ENCODE results near the gene TRPC1.
"Not testable (repeated sequence)": the region's sequence is repeated elsewhere in the genome, so short reads cannot be mapped to it uniquely, and the experiment has no call there.

TRPC1 gene

GRCh38 chr3:142706321-142707127, 17.3 kb upstream of the TRPC1 start:
- H4K8ac ChIP-seq (ENCODE audit: low read length), result no peak overlapping the region
- no peak overlapping the region for H3K14ac ChIP-seq (ENCODE audit: low read length in 2 of 2)
- no peak overlapping the region for H3K4me3 ChIP-seq (ENCODE audit: insufficient read depth in 1 of 2, low read depth in 1 of 2, low read length in 2 of 2)
- H2BK5ac ChIP-seq (ENCODE audit: low read depth, low read length, poor library complexity, severe bottlenecking), result no peak overlapping the region
- no peaks in the 10 kb centered on the region for H3K36me3 ChIP-seq (ENCODE audit: control insufficient read depth in 1 of 2, insufficient read depth in 2 of 2, low read depth in 1 of 2, low read length in 2 of 2)
- WGBS, result 97% methylated on average over 7 of the region's 7 CpGs
- H2BK12ac ChIP-seq (ENCODE audit: low read length in 2 of 2), result no peak overlapping the region
- H3K79me1 ChIP-seq (replicated peaks; ENCODE audit: low read length, poor library complexity, severe bottlenecking), result no peaks in the 10 kb centered on the region
- H3K27ac ChIP-seq (ENCODE audit: low read length, poor library complexity, severe bottlenecking), result no peak overlapping the region
- no peak overlapping the region for H2AFZ ChIP-seq (ENCODE audit: low read depth, low read length)
- no peak overlapping the region for H3K9ac ChIP-seq (ENCODE audit: low read length)
- H3K4ac ChIP-seq (ENCODE audit: low read depth in 1 of 2, low read length in 2 of 2), result no peak overlapping the region
- no peak overlapping the region for H3K4me2 ChIP-seq (ENCODE audit: low read length, poor library complexity, severe bottlenecking)
- H4K91ac ChIP-seq (ENCODE audit: low read length), result no peak overlapping the region
- no peak overlapping the region for H2BK120ac ChIP-seq (ENCODE audit: low read depth, low read length)
- H3K27me3 ChIP-seq (ENCODE audit: control insufficient read depth in 1 of 2, insufficient read depth in 1 of 2, low read length in 2 of 2), result no peaks in the 10 kb centered on the region
- H3K9me3 ChIP-seq (ENCODE audit: control insufficient read depth, low read length), result no peaks in the 10 kb centered on the region
- no peak overlapping the region for H3K23ac ChIP-seq (ENCODE audit: low read length in 2 of 2)
- no peak for DNase-seq
- no peak overlapping the region for H2BK15ac ChIP-seq (ENCODE audit: low read depth, poor library complexity, severe bottlenecking)
- H2AK5ac ChIP-seq (ENCODE audit: low read length, severe bottlenecking), result no peak overlapping the region
- no peak overlapping the region for H3K18ac ChIP-seq (ENCODE audit: low read depth in 1 of 2, low read length in 2 of 2)
- H3K4me1 ChIP-seq (ENCODE audit: control insufficient read depth, insufficient read depth, low read depth, low read length), result no peaks in the 10 kb centered on the region

DNA sequence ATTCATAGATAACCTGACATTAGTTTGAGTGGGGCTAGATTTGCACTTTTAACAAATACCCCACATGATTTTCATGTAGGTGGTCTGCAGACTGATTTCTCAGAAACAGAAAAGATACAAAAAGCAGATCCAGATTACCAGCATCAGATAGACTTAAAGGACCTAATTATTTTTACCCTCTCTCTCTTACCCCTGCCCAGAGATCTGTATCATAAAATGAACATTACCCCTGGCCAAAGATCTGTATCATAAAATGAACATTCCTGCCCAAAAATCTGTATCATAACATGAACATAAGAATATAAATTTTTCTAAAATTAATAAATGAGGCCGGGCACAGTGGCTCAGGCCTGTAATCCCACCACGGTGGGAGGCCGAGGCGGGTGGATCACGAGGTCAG, 14.6 kb upstream of the TRPC1 start:
- Histone ChIP-seq H2AFZ (ENCODE audit: low read depth, low read length) (no peak overlapping the region), H3K4ac (ENCODE audit: low read depth in 1 of 2, low read length in 2 of 2) (no peak overlapping the region), H3K79me1 (replicated peaks; ENCODE audit: low read length, poor library complexity, severe bottlenecking) (no peaks in the 10 kb centered on the region), H3K18ac (ENCODE audit: low read depth in 1 of 2, low read length in 2 of 2) (no peak overlapping the region), H3K4me2 (ENCODE audit: low read length, poor library complexity, severe bottlenecking) (no peak overlapping the region), H3K14ac (ENCODE audit: low read length in 2 of 2) (no peak overlapping the region), H3K9ac (ENCODE audit: low read length) (no peak overlapping the region), H2BK12ac (ENCODE audit: low read length in 2 of 2) (no peak overlapping the region), H2BK120ac (ENCODE audit: low read depth, low read length) (no peak overlapping the region), H3K23ac (ENCODE audit: low read length in 2 of 2) (no peak overlapping the region), H3K27me3 (ENCODE audit: control insufficient read depth in 1 of 2, insufficient read depth in 1 of 2, low read length in 2 of 2) (no peaks in the 10 kb centered on the region), H3K4me1 (ENCODE audit: control insufficient read depth, insufficient read depth, low read depth, low read length) (no peaks in the 10 kb centered on the region), H3K36me3 (ENCODE audit: control insufficient read depth in 1 of 2, insufficient read depth in 2 of 2, low read depth in 1 of 2, low read length in 2 of 2) (no peaks in the 10 kb centered on the region), H4K91ac (ENCODE audit: low read length) (no peak overlapping the region), H3K27ac (ENCODE audit: low read length, poor library complexity, severe bottlenecking) (no peak overlapping the region), H2BK5ac (ENCODE audit: low read depth, low read length, poor library complexity, severe bottlenecking) (no peak overlapping the region), H3K9me3 (ENCODE audit: control insufficient read depth, low read length) (no peaks in the 10 kb centered on the region), H4K8ac (ENCODE audit: low read length) (no peak overlapping the region), H3K4me3 (ENCODE audit: insufficient read depth in 1 of 2, low read depth in 1 of 2, low read length in 2 of 2) (no peak overlapping the region), H2AK5ac (ENCODE audit: low read length, severe bottlenecking) (no peak overlapping the region), H2BK15ac (ENCODE audit: low read depth, poor library complexity, severe bottlenecking) (no peak overlapping the region)
- no peak for DNase-seq
- 94% methylated on average over 5 of the region's 5 CpGs for WGBS

- not testable (repeated sequence) for H3K36me3 ChIP-seq (ENCODE audit: control insufficient read depth in 1 of 2, insufficient read depth in 2 of 2, low read depth in 1 of 2, low read length in 2 of 2); H2BK5ac ChIP-seq (ENCODE audit: low read depth, low read length, poor library complexity, severe bottlenecking); H3K18ac ChIP-seq (ENCODE audit: low read depth in 1 of 2, low read length in 2 of 2); H3K27ac ChIP-seq (ENCODE audit: low read length, poor library complexity, severe bottlenecking); H3K9ac ChIP-seq (ENCODE audit: low read length); H2AFZ ChIP-seq (ENCODE audit: low read depth, low read length); H2BK15ac ChIP-seq (ENCODE audit: low read depth, poor library complexity, severe bottlenecking); H3K79me1 ChIP-seq (replicated peaks; ENCODE audit: low read length, poor library complexity, severe bottlenecking); H3K23ac ChIP-seq (ENCODE audit: low read length in 2 of 2); H3K14ac ChIP-seq (ENCODE audit: low read length in 2 of 2); H2BK120ac ChIP-seq (ENCODE audit: low read depth, low read length); H4K8ac ChIP-seq (ENCODE audit: low read length); H3K4me2 ChIP-seq (ENCODE audit: low read length, poor library complexity, severe bottlenecking); H3K9me3 ChIP-seq (ENCODE audit: control insufficient read depth, low read length); H3K27me3 ChIP-seq (ENCODE audit: control insufficient read depth in 1 of 2, insufficient read depth in 1 of 2, low read length in 2 of 2); H3K4ac ChIP-seq (ENCODE audit: low read depth in 1 of 2, low read length in 2 of 2); H2AK5ac ChIP-seq (ENCODE audit: low read length, severe bottlenecking); DNase-seq; H2BK12ac ChIP-seq (ENCODE audit: low read length in 2 of 2); H3K4me3 ChIP-seq (ENCODE audit: insufficient read depth in 1 of 2, low read depth in 1 of 2, low read length in 2 of 2); H4K91ac ChIP-seq (ENCODE audit: low read length); H3K4me1 ChIP-seq (ENCODE audit: control insufficient read depth, insufficient read depth, low read depth, low read length)
- 98% methylated on average over 3 of the region's 3 CpGs for WGBS
Measured at GRCh38 chr3:142714882-142715281, 9.0 kb upstream of the TRPC1 start.

DNA sequence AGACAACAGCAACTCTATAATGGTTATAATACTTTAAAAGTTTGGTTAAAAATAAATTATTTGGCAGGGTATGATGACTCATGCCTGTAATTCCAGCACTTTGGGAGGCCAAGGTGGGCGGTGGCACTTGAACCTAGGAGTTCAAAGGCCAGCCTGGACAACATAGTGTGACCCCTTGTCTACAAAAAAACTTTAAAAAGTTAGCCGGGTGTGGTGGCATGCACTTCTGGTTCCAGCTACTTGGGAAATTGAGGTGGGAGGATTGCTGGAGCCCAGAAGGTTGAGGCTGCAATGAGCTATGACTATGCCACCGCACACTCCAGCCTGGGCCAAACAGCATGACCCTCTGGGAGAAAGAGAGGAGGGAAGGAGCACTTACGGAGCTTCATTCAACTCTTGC, 7.7 kb upstream of the TRPC1 start:
- Histone ChIP-seq H3K4me1 (ENCODE audit: control insufficient read depth, insufficient read depth, low read depth, low read length) (no peaks in the 10 kb centered on the region), H3K79me1 (replicated peaks; ENCODE audit: low read length, poor library complexity, severe bottlenecking) (no peaks in the 10 kb centered on the region), H3K27me3 (ENCODE audit: control insufficient read depth in 1 of 2, insufficient read depth in 1 of 2, low read length in 2 of 2) (no peaks in the 10 kb centered on the region), H3K36me3 (ENCODE audit: control insufficient read depth in 1 of 2, insufficient read depth in 2 of 2, low read depth in 1 of 2, low read length in 2 of 2) (no peaks in the 10 kb centered on the region), H2BK5ac (ENCODE audit: low read depth, low read length, poor library complexity, severe bottlenecking) (no peak overlapping the region), H3K23ac (ENCODE audit: low read length in 2 of 2) (no peak overlapping the region), H2BK12ac (ENCODE audit: low read length in 2 of 2) (no peak overlapping the region), H3K27ac (ENCODE audit: low read length, poor library complexity, severe bottlenecking) (no peak overlapping the region), H3K4ac (ENCODE audit: low read depth in 1 of 2, low read length in 2 of 2) (no peak overlapping the region), H3K14ac (ENCODE audit: low read length in 2 of 2) (no peak overlapping the region), H4K91ac (ENCODE audit: low read length) (no peak overlapping the region), H2AK5ac (ENCODE audit: low read length, severe bottlenecking) (no peak overlapping the region), H2AFZ (ENCODE audit: low read depth, low read length) (no peak overlapping the region), H2BK15ac (ENCODE audit: low read depth, poor library complexity, severe bottlenecking) (no peak overlapping the region), H3K4me2 (ENCODE audit: low read length, poor library complexity, severe bottlenecking) (no peak overlapping the region), H3K9me3 (ENCODE audit: control insufficient read depth, low read length) (no peaks in the 10 kb centered on the region), H3K4me3 (ENCODE audit: insufficient read depth in 1 of 2, low read depth in 1 of 2, low read length in 2 of 2) (no peak overlapping the region), H3K18ac (ENCODE audit: low read depth in 1 of 2, low read length in 2 of 2) (no peak overlapping the region), H2BK120ac (ENCODE audit: low read depth, low read length) (no peak overlapping the region), H3K9ac (ENCODE audit: low read length) (no peak overlapping the region), H4K8ac (ENCODE audit: low read length) (no peak overlapping the region)
- 87% methylated on average over 3 of the region's 4 CpGs for WGBS
- DNase-seq, result no peak

Data from mesenchymal stem cell (in vitro differentiated cells and primary cell).